Mucosa of descending colon (tissue), 3 donors: ENCODE measurements around the gene CCL1. TPM values are rescaled to one million over a fixed set of nuclear protein-coding genes. Genes with fewer than 3 reads are reported as not detected.

ENCODE experiments used
- ATAC-seq: fragments of 200-7000 bp; cut with Tn5 transposase; one replicate; pipeline ENCODE4 v1.9.1; 2020; ENCODE audit warnings: mild to moderate bottlenecking, moderate library complexity
- DNase-seq, 3 donors: peaks; one replicate each; pipeline ENCODE4 v3.0.0-alpha.2; 2020
- H3K36me3 ChIP-seq: fragments of 200-600 bp; one replicate; pipeline ENCODE4 v1.8.0; 2021; ENCODE audit warnings: low read depth, mild to moderate bottlenecking
- H3K4me1 ChIP-seq: fragments of 200-600 bp; one replicate; pipeline ENCODE4 v1.8.0; 2021; ENCODE audit warnings: low read depth, mild to moderate bottlenecking
- H3K4me3 ChIP-seq: fragments of 200-600 bp; one replicate; pipeline ENCODE4 v1.8.0; 2021; ENCODE audit warnings: mild to moderate bottlenecking
- H3K9me3 ChIP-seq: fragments of 200-600 bp; one replicate; pipeline ENCODE4 v1.8.0; 2021; ENCODE audit warnings: mild to moderate bottlenecking
- intact Hi-C, 2 donors: fragments of 100-400 bp; cut with DNase I in 1 of 2; cut with micrococcal nuclease in 1 of 2; formaldehyde crosslinking; loops; one replicate each; pipeline versions ENCODE4 v1.11.0 to v1.11.1; 2022; cut with DNase I, micrococcal nuclease
- total RNA-seq, 3 donors: library from RNA; stranded (reverse); fragmentation: NEBNext Ultra II Directional in 2 of 3; extraction: Animal tissue kit (Norgen Biotek cat#: 25700) in 2 of 3; gene quantifications; one replicate each; pipeline versions ENCODE4 v1.2.1 to v1.2.4, GENCODE V29; 2021 to 2023
- TF ChIP-seq, protein P1 (sequence below): fragments of 200-600 bp; IDR thresholded peaks from one replicate; pipeline ENCODE4 v1.8.0; 2022; ENCODE audit warnings: antibody characterized with exemption, mild to moderate bottlenecking
- donor health status: DM: no; HTN: no; CAD: no; lungs with moderate emphysema.
- donor health status: DM: no; HTN: no; CAD: no.
- donor health status: DM: no; HTN: yes; CAD: no.

The CCL1 gene
- total RNA-seq, 3 donors from 2014 or later, result not detected

DNA sequence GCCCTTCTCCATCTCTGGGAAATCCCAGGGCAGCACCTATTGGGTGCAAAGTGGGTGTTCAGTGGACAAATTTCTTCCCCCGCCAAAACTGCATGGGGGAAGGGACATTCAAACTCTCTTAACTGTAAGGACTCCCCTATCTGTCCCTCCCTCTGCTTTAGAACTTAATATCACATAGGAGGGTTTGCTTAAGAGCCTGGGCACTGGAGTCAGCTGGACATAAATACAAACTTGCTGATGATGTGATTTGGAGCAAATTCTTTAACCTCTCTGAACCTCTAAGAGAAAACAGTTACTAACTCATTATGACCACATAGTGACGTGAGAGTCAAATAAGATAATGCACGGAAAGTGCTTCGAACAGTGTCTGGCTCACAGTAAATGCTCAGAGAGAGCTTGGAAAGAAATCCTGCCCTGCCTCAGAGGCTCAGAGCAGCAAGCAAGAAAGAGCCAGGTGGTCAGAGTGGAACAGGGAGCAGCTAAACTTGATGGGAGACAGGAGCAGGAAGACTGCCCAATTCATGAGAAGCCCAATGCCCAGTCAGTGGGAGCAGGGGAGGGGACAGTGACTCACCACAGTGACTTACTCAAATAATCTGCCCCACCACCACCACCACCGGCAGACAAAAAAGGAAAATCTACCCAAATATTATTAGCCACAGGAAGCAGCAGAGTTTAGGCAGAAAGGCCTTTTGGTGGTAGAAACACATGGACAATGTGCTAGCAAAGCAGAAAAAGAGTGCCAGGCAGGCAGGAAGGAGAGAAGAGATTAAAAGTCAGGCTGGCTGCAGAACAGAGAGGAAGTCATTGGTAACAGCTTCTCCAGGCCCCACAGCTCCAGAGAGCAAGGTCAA, 23.9 kb upstream of the CCL1 start:
- H3K4me1 ChIP-seq, result no peaks in the 10 kb centered on the region
- peak; percentile 31 for ATAC-seq
- TF ChIP-seq, protein P1, sequence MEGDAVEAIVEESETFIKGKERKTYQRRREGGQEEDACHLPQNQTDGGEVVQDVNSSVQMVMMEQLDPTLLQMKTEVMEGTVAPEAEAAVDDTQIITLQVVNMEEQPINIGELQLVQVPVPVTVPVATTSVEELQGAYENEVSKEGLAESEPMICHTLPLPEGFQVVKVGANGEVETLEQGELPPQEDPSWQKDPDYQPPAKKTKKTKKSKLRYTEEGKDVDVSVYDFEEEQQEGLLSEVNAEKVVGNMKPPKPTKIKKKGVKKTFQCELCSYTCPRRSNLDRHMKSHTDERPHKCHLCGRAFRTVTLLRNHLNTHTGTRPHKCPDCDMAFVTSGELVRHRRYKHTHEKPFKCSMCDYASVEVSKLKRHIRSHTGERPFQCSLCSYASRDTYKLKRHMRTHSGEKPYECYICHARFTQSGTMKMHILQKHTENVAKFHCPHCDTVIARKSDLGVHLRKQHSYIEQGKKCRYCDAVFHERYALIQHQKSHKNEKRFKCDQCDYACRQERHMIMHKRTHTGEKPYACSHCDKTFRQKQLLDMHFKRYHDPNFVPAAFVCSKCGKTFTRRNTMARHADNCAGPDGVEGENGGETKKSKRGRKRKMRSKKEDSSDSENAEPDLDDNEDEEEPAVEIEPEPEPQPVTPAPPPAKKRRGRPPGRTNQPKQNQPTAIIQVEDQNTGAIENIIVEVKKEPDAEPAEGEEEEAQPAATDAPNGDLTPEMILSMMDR, result no peak

DNA sequence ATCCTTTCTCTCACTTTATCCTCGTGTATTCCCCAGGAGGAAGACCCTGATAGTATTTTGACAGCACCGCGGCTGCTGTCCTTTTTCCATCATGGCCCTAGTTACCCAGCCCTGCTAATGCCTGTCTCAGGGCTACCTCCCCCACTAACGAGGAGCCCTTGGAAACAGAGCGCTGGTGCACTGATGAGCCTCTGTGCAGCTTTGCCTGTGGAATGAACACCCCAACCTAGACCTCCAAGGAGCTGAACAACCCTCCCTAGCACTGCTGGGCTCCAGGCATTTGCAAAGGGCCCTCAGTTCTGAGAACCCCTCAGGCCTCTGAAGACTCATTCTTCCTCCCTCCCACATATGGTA, 23.3 kb upstream of the CCL1 start:
- DNase-seq (no peak), ATAC-seq (no peak)
- Histone ChIP-seq H3K36me3 (no peaks in the 10 kb centered on the region), H3K4me1 (no peaks in the 10 kb centered on the region), H3K4me3 (no peak overlapping the region), H3K9me3 (no peaks in the 10 kb centered on the region)
- intact Hi-C loops, result no loop called here
- TF ChIP-seq, protein P1, result no peak

More for the DNA sequence above, 23.9 kb upstream of the CCL1 start:
- H3K4me3 ChIP-seq, result no peak overlapping the region
- intact Hi-C loops, result no loop called here
- H3K9me3 ChIP-seq, result no peaks in the 10 kb centered on the region
- no peak for DNase-seq
- H3K36me3 ChIP-seq, result no peaks in the 10 kb centered on the region

DNA sequence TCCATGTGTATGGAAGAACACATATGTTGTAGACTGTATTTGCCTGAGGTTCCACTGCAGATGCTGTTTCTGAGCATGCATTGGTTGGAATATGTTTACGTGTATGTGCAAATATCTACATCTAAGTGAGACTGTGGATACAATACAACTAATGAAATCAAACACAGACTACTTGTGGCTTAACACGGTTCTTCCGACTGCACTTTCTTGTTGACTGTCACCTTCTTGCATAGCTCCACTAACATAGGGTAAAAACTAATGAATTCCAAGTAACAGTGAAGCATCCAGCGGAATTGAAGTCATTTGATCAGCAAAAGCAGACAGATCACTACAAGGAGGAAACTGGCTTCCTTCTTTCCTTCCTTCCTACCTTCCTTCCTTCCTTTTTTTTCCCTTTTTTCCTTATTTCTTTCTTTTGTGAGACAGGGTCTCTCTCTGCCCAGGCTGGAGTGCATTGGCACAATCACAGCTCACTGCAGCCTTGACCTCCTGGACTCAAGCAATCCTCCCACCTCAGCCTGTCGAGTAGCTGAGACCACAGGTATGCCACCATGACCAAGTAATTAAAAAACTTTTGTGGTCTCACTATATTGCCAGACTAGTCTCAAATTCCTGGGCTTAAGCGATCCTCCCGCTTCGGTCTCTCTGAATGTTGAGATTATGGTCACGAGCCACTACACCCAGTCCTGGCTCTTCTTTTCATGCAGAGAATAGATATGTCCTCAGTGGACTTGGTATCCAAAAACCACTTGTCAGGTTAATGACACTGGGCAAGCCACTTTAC, 22.0 kb upstream of the CCL1 start:
- intact Hi-C loops, result no loop called here
- no peak for ATAC-seq
- TF ChIP-seq, protein P1, result no peak

DNA sequence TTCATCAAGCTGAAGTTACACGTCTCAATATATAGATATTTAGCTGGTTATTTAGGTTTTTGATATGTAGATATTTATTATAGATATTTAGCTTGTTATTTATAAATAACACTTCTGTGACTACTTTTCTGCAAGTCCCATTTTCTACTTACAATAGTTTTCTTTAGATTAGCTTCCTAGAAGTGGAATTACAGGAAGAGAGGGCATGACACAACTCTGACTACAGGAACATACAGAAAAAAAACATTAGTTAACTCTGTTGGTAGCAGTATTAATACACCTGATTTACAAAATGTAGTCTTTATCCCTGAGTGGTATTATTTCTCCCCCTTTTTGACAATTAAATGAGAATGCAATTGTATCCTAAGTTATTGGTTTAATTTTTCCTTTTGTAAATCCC, 21.2 kb upstream of the CCL1 start:
- no peak overlapping the region for H3K4me3 ChIP-seq
- no peaks in the 10 kb centered on the region for H3K36me3 ChIP-seq
- no peaks in the 10 kb centered on the region for H3K9me3 ChIP-seq
- DNase-seq (no peak), ATAC-seq (no peak)
- no peaks in the 10 kb centered on the region for H3K4me1 ChIP-seq
- TF ChIP-seq, protein P1, result no peak
- intact Hi-C loops, result no loop called here

More for the DNA sequence above, 22.0 kb upstream of the CCL1 start:
- DNase-seq, result no peak
- H3K9me3 ChIP-seq, result no peaks in the 10 kb centered on the region
- H3K4me1 ChIP-seq, result no peaks in the 10 kb centered on the region
- no peak overlapping the region for H3K4me3 ChIP-seq
- no peaks in the 10 kb centered on the region for H3K36me3 ChIP-seq

DNA sequence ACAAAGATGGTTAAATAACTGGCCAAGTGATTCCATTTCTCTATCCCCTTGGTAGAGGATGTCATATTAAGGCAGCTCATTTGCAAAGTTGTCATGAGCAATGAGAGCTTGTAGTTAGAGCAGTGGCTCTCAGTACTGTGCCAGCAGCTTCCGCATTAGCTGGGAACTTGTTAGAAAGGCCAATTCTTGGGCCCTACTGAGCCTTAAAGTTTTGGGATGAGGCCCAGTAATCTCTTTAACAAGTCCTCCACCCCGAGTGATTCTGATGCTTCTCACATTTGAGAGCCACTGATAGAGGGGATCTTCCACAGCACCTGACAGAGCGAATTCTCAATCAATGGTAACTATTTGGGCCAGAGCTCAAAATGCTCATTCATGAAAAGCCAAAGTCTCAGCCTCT, 20.2 kb upstream of the CCL1 start:
- DNase-seq (no peak), ATAC-seq (no peak)
- no peaks in the 10 kb centered on the region for H3K9me3 ChIP-seq
- H3K4me1 ChIP-seq, result no peaks in the 10 kb centered on the region
- intact Hi-C loops, result no loop called here
- no peak overlapping the region for H3K4me3 ChIP-seq
- H3K36me3 ChIP-seq, result no peaks in the 10 kb centered on the region
- TF ChIP-seq, protein P1, result no peak
